ENCODE measurements around the gene BBS9.

GRCh38 chr7:33449847-33450246 is 320.5 kb downstream of the BBS9 start:
- TF ChIP-seq CTCF (IDR thresholded peaks at IDR 0.05; ENCODE audit: insufficient read depth, low read length, poor library complexity, severe bottlenecking) (no peak), EZH2phosphoT487 (conservative IDR thresholded peaks at IDR 0.05; ENCODE audit: low read length) (no peak)

Measured in SU-DHL-6 (cell line).